Neural progenitor cell (in vitro differentiated cells): ENCODE data around the gene NTHL1.

ENCODE experiments used
- CTCF ChIP-seq: fragments of 200-600 bp; sonication (generic); IDR thresholded peaks from 2 replicates; pipeline ENCODE4 v1.5.1; 2017; ENCODE audit warnings: antibody characterized with exemption, mild to moderate bottlenecking
- EZH2 ChIP-seq: fragments of 200-600 bp; sonication (generic); IDR thresholded peaks from 2 replicates; pipeline ENCODE4 v1.6.1; 2017; ENCODE audit warnings: antibody characterized with exemption, mild to moderate bottlenecking, moderate library complexity

- TF ChIP-seq EZH2 (no peak), CTCF (no peak)
Measured at GRCh38 chr16:2031081-2031577, 16.5 kb downstream of the NTHL1 start.
